HG03442 (cell line): ENCODE measurements around the gene ANKHD1.
"Not testable (repeated sequence)": the region's sequence is repeated elsewhere in the genome, so short reads cannot be mapped to it uniquely, and the experiment has no call there.

Experiments used
- ATAC-seq: cut with Tn5 transposase; IDR thresholded peaks from one replicate; pipeline ENCODE4 v1.9.1; 2021; ENCODE audit warnings: mild to moderate bottlenecking, moderate library complexity; ENCODE audit not compliant: unreplicated experiment

The ANKHD1 gene

DNA sequence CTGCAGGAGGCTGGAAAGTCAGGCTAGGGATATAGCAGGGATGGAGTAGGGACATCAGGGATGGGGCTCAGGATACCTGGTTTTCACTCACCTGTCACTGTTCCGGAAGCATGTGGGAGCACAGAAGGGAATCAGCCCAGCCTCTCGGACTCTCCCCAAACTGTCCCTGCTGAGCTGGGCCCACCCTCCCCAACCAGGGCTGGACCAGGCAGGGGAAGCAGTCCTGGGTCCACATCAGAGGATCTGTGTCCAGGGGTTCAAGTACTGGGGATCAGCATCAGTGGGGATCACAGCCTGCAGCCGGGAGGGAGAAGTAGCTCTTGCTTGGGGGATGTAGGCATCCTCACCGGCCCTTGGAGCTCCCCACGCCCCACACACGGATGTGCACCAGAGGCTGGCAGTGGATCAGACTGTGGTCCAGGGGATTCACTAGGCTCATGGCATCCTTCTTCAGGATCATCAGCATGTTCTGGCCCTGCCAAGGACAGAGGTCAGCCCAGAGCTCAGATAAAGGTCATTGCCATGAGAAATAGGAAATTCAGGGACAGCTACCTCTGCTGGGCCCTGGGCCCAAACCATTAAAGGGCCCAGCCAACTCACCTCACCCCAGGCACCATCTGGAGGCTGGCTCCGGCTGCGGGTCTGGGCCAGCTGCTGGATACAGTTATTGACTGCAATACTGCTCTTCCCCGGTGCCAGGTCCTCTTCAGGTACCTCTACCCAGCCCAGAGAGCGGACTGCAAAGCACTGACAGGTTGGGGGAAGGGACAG lies 160.3 kb downstream of the ANKHD1 start:
- no peak for ATAC-seq

DNA sequence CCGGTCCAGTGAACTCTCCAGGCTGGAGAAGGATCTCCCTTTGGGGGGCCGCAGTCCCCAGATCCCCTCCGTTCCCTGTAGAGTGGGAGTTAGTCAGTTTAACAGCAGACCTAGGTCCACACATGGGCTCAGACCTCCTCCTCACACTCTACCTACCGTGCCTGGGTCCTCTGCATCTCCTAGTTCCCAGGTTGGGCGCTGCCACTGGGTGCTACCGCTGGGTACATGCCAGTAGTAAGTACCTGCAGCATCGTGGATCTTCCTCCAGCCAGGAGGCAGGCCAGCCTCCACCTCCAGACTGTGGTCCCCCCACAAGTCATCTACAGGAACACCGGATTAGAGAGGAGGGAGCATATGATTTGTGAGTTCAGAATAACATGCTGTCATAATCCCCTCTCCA lies 162.0 kb downstream of the ANKHD1 start:
- ATAC-seq = no peak

DNA sequence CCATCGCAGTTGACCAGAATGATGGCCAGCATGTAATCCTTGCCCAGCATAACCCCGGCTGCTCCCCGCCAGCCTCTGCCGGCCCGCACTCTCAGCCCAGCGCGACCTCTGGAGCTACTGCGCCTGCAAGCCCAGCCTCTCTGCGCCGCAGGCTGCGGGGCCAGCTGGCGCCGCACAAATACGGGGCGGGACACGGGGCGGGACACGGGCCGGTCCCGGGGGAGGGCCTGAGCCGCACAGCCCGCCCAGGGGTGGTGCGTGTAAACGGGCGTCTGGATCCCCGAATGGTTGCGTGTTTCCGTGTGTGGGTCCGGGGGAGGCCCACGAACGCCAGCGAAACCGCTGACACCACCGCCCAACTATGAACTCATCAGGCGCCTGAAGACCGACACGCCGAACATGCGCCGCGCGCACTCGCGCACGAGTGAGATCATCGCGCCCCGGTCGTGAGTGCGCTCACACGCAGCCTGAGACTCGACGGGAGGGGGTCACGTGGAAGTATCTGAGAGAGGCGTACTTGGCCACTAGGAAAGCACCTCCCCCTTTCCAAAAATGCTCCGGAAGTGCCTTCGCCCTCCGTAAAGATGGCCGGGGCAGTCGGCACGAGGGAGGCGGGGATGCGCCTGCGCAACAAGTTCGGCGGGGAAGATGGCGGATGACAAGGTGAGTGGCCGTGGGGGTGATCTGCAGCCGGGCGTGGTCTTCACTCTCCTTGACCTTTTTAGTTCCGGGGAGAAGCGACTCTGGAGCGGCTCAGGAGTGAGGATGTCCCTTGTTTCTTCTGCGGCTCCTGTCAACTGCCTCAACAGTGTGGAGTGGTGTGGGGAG lies 162.8 kb downstream of the ANKHD1 start, which contains the start of the genes APBB3 and SLC35A4:
Gene APBB3 (minus strand): TSS at position 403 of the 828 bp plus-strand sequence. CDS start 353 bp downstream, at position 50.
Gene SLC35A4 (plus strand): TSS at position 633 of the 828 bp plus-strand sequence. CDS start 2,342 bp downstream, outside the sequence.
- peak; percentile 84 for ATAC-seq

DNA sequence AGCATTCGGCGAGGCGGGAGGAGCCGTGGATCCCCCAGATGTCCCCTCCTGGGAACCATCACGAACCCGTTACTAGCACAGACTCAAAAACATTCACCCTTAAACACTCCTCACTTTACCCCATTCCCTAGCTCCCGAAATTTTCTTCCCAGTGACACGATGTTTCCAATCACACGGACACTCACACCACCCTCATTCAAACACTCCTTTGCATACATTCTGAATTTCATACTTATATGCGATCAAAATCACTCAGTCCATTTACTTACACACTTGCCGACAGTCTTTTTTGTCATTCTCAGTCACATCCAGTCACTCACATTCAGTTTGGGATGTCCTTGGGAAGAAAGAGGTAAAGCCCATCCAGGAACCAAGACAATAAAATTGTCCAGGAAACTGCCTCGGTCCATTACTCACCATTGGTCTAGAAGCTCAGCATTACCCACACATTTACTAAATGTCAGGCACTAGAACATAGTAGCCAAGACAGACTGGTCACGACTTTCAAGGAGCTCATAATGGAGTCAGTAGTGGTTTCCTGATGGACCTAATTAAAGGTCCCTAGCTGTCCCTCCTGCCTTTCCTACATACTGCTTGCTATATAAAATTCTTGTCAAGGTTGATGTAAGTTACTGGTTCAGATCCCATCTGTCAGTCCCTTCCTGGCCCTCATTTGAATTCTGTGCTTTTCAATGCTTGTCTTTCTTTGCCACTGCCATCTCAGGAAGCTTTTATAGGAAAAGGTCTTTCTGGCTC lies 163.6 kb downstream of the ANKHD1 start:
- ATAC-seq = no peak

GRCh38 chr5:140565780-140566095 lies 164.1 kb downstream of the ANKHD1 start:
- ATAC-seq = no peak

GRCh38 chr5:140566665-140567064 lies 165.0 kb downstream of the ANKHD1 start:
- ATAC-seq = no peak

DNA sequence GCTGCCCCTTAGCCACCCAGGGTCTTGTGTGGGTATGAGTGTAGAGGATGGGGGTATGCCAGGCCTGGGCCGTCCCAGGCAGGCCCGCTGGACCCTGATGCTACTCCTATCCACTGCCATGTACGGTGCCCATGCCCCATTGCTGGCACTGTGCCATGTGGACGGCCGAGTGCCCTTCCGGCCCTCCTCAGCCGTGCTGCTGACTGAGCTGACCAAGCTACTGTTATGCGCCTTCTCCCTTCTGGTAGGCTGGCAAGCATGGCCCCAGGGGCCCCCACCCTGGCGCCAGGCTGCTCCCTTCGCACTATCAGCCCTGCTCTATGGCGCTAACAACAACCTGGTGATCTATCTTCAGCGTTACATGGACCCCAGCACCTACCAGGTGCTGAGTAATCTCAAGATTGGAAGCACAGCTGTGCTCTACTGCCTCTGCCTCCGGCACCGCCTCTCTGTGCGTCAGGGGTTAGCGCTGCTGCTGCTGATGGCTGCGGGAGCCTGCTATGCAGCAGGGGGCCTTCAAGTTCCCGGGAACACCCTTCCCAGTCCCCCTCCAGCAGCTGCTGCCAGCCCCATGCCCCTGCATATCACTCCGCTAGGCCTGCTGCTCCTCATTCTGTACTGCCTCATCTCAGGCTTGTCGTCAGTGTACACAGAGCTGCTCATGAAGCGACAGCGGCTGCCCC lies 165.6 kb downstream of the ANKHD1 start:
- no peak for ATAC-seq

DNA sequence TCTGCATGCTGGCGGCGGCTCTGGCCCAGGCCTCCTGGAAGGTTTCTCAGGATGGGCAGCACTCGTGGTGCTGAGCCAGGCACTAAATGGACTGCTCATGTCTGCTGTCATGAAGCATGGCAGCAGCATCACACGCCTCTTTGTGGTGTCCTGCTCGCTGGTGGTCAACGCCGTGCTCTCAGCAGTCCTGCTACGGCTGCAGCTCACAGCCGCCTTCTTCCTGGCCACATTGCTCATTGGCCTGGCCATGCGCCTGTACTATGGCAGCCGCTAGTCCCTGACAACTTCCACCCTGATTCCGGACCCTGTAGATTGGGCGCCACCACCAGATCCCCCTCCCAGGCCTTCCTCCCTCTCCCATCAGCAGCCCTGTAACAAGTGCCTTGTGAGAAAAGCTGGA lies 166.2 kb downstream of the ANKHD1 start:
- no peak for ATAC-seq

- no peak for ATAC-seq
Measured at GRCh38 chr5:140568443-140569063, 166.9 kb downstream of the ANKHD1 start.

GRCh38 chr5:140569197-140569596 lies 167.6 kb downstream of the ANKHD1 start:
- ATAC-seq = no peak

DNA sequence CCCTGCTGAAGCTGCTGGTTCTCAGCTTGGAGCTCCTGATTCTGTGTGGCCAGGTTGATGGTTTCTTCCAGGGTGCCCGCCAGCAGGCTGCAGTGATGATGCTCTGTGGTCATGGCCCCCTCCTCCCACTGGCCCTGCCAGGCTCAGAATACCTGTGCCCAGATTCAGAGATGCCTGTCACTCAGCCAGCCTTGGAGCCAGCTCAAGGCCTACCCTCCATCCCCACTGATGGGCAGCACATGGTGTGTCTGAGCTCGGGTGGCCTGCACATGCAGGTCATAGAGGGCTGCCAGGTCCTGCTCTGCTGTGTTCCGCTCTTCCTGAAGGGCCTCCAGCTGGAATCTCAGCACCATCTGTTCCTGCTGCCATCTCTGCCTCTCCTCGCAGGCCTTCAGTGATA lies 168.4 kb downstream of the ANKHD1 start:
- ATAC-seq = no peak

- ATAC-seq = no peak
Measured at GRCh38 chr5:140570488-140570887, 168.9 kb downstream of the ANKHD1 start.

DNA sequence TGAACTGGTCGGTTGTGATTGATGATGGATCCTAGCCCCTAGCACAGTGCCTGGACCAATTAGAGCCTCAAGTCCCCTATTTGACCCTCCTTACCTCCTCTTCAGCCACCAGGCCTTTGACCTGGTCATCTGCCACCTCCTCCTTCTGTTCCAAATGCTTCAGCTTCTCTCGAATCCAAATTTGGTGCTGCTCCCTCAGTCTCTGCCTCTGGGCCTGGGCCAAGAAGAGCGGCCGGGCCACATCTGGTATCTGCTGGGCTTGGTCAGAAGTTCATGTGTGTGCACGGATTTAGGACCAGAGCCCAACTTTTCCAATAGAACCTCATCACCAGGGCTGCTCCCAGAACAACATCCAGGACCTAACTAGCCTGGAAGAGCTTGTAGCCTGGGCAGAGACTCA lies 169.5 kb downstream of the ANKHD1 start:
- ATAC-seq = no peak

GRCh38 chr5:140573683-140574082 lies 172.1 kb downstream of the ANKHD1 start:
- no peak for ATAC-seq

GRCh38 chr5:140574165-140574564 lies 172.5 kb downstream of the ANKHD1 start:
- no peak for ATAC-seq

DNA sequence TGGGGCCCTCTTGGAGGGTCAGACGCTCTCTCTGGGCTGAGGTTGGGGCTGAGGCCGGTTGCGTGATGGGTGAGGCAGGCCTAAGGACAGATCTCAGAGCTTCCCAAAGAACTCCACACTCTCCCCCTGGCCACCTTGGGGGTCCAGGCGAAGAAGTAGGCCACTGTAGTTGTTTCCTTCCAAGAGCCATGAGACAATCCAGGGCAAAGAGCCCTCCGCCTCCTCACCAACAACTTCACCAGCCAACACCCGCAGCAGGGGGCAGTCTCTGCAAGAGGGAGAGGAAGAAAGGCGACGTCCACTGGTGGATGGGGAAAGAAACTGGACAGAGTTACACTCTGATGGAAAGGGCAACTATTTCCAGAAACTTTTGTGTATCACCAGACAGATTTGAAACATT lies 173.7 kb downstream of the ANKHD1 start:
- ATAC-seq = no peak

- ATAC-seq = no peak
Measured at GRCh38 chr5:140576776-140577201, 175.2 kb downstream of the ANKHD1 start.

GRCh38 chr5:140579188-140579747 lies 177.6 kb downstream of the ANKHD1 start:
- ATAC-seq = not testable (repeated sequence)

- ATAC-seq = no peak
Measured at GRCh38 chr5:140587495-140587894, 185.9 kb downstream of the ANKHD1 start.
